Fibroblast of peridontal ligament (primary cell): ENCODE data around the gene ZNF821.
A peak's percentile ranks its signal among the peaks of the same experiment; 100 is the strongest.
"Not testable (repeated sequence)": the region's sequence is repeated elsewhere in the genome, so short reads cannot be mapped to it uniquely, and the experiment has no call there.

Source experiments
- DNase-seq: peaks from one replicate; pipeline ENCODE4 v3.0.0-alpha.2; 2010; ENCODE audit errors: extremely low read depth

ZNF821 gene

GRCh38 chr16:71883849-71884638 is at the start of gene ZNF821:
ZNF821 (minus strand) TSS chr16:71884182; CDS start chr16:71879946, 4,236 bp downstream.
- peak; percentile 54 for DNase-seq

GRCh38 chr16:71933017-71933416 is 49.0 kb upstream of the ZNF821 start:
- no peak for DNase-seq

GRCh38 chr16:71931599-71931998 is 47.6 kb upstream of the ZNF821 start:
- DNase-seq, result no peak

GRCh38 chr16:71931001-71931400 is 47.0 kb upstream of the ZNF821 start:
- DNase-seq, result no peak

GRCh38 chr16:71930013-71930563 is 46.1 kb upstream of the ZNF821 start:
- no peak for DNase-seq

GRCh38 chr16:71929048-71929447 is 45.1 kb upstream of the ZNF821 start:
- DNase-seq, result peak; percentile 74

GRCh38 chr16:71927787-71928186 is 43.8 kb upstream of the ZNF821 start:
- no peak for DNase-seq

- DNase-seq, result peak; percentile 83
Observed at GRCh38 chr16:71927383-71927782, 43.4 kb upstream of the ZNF821 start.

- DNase-seq, result no peak
Observed at GRCh38 chr16:71924710-71925109, 40.7 kb upstream of the ZNF821 start.

- DNase-seq, result no peak
Observed at GRCh38 chr16:71923941-71924690, 40.1 kb upstream of the ZNF821 start.

GRCh38 chr16:71920658-71921057 is 36.7 kb upstream of the ZNF821 start:
- DNase-seq, result no peak

GRCh38 chr16:71919035-71919434 is 35.1 kb upstream of the ZNF821 start:
- no peak for DNase-seq

- peak; percentile 68 for DNase-seq
Observed at GRCh38 chr16:71917900-71918299, 33.9 kb upstream of the ZNF821 start.

- peak; percentile 30 for DNase-seq
Observed at GRCh38 chr16:71916397-71916920, 32.5 kb upstream of the ZNF821 start.

- no peak for DNase-seq
Observed at GRCh38 chr16:71915350-71915749, 31.4 kb upstream of the ZNF821 start.

GRCh38 chr16:71914802-71915201 is 30.8 kb upstream of the ZNF821 start:
- DNase-seq, result peak; percentile 35

GRCh38 chr16:71912534-71913275 is 28.7 kb upstream of the ZNF821 start:
- no peak for DNase-seq

GRCh38 chr16:71911121-71911520 is 27.1 kb upstream of the ZNF821 start:
- no peak for DNase-seq

GRCh38 chr16:71905765-71906164 is 21.8 kb upstream of the ZNF821 start:
- not testable (repeated sequence) for DNase-seq

GRCh38 chr16:71904239-71904638 is 20.3 kb upstream of the ZNF821 start:
- no peak for DNase-seq

- no peak for DNase-seq
Observed at GRCh38 chr16:71903608-71904007, 19.6 kb upstream of the ZNF821 start.
